ENCODE data around the gene USH2A. TPM values are rescaled to one million over a fixed set of nuclear protein-coding genes. Genes with fewer than 3 reads are reported as not detected.

Gene USH2A
- total RNA-seq: under 1 TPM in 2 of 6 donors, not detected in 4; under 0.01 to 0.11 TPM

DNA sequence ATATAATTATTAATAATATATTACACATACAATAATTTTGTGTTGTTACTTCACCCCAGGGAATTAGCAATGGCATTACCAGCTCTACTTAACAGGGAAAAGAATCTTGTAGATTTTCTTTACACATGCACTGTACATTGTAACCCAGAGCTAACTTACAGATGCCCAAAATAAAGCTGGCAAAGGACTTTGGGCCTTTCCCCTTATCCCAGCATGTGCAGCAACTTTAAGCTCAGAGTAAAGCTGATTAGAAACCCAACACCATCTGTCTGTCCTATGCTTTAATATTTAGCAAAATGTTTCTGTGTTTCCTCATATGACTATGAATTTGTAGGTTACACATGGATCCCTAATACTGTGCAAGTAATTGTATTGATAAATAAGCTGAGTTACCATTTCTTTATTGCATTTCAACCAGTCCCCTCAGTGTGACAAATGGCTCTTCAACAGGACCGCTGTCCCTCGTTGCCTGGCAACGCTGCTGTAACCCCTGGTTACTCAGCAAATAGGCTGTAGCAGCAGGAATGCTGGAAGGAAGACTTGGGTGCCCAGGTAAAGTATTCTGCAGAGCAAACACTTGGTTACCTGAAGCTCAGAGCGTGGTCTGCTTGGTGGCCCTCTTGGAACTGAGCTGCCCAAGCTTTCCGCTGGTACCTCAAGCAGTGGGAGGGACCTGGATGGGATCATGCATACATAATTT is at the start of gene USH2A:
Gene USH2A (minus strand): TSS at position 628 of the 700 bp plus-strand sequence. CDS start 1,112 bp downstream, outside the sequence.
- Histone ChIP-seq H3K9me3 (no peaks in the 10 kb centered on the region), H3K27me3 (no peaks in the 10 kb centered on the region), H3K36me3 (no peaks in the 10 kb centered on the region), H3K27ac (no peak within 1 kb of the TSS), H3K4me1 (no peaks in the 10 kb centered on the region), H3K4me3 (no peak within 1 kb of the TSS)
- WGBS, 2 donors: 38 to 47% methylated on average over 5 of the region's 5 CpGs
- ATAC-seq (ENCODE audit: low FRiP score in 2 of 2): no peak
- peak in 1 of 2 donors; percentile 20 for DNase-seq
- no peak for TF ChIP-seq POLR2A (IDR thresholded peaks at IDR 0.05)
- TF ChIP-seq POLR2AphosphoS5 (IDR thresholded peaks at IDR 0.05): no peak
- TF ChIP-seq CTCF (IDR thresholded peaks at IDR 0.05): no peak
- TF ChIP-seq EP300 (IDR thresholded peaks at IDR 0.05): no peak

- Histone ChIP-seq H3K27me3 (no peaks in the 10 kb centered on the region), H3K9me3 (no peaks in the 10 kb centered on the region), H3K4me3 (no peak overlapping the region), H3K4me1 (no peaks in the 10 kb centered on the region), H3K27ac (no peak overlapping the region), H3K36me3 (no peaks in the 10 kb centered on the region)
- no peak for DNase-seq
- ATAC-seq (ENCODE audit: low FRiP score in 2 of 2): no peak
- WGBS, 2 donors: 77 to 82% methylated on average over 3 of the region's 3 CpGs
- no peak for TF ChIP-seq POLR2A (IDR thresholded peaks at IDR 0.05)
These were observed 43.0 kb upstream of the USH2A start for GRCh38 chr1:216466162-216466801.

- ATAC-seq (ENCODE audit: low FRiP score in 2 of 2) (no peak), DNase-seq (no peak)
- Histone ChIP-seq H3K4me1 (no peaks in the 10 kb centered on the region), H3K9me3 (no peaks in the 10 kb centered on the region), H3K27ac (no peak overlapping the region), H3K27me3 (no peaks in the 10 kb centered on the region), H3K4me3 (no peak overlapping the region), H3K36me3 (no peaks in the 10 kb centered on the region)
- TF ChIP-seq POLR2A (IDR thresholded peaks at IDR 0.05) (no peak), CTCF (IDR thresholded peaks at IDR 0.05) (no peak), POLR2AphosphoS5 (IDR thresholded peaks at IDR 0.05) (no peak), EP300 (IDR thresholded peaks at IDR 0.05) (no peak)
- WGBS, 2 donors: 70 to 78% methylated on average over 1 of the region's 1 CpG
These were observed 41.2 kb upstream of the USH2A start for GRCh38 chr1:216464489-216464888.

DNA sequence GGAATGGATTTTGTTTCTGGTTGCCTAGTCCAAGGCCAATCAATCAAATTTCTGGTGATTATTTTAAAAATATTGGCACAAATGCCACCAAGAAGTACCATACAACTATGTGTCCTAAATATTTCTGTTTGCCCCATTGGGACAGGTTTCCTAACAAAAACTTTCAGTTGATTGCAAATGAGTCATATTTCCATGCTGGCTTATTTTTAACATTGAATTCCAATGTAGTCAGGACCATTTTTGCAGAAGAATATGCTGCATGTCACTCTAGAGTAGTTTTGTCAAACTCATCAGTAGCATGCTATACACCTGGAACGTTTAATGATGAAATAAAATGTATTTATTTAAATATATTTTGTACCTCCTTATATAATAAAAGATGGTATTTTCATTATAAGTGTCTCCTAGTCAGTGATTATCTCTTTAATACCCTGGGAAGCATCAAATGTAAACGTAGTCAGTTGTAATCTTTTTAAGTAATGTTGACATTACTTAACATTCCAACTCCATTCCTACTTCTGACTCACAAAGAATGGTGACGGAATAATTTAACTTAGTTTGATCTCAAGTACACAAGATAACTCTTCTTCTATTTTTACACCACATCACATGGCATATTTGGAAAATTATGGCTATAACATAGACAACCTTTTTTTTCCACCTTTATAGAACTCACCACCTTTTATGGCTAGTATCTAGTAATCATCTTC is 39.0 kb upstream of the USH2A start:
- no peak for DNase-seq
- WGBS, 2 donors: 41 to 56% methylated on average over 3 of the region's 3 CpGs
- TF ChIP-seq POLR2A (IDR thresholded peaks at IDR 0.05): no peak
- TF ChIP-seq CTCF (IDR thresholded peaks at IDR 0.05): no peak
- no peak for TF ChIP-seq EP300 (IDR thresholded peaks at IDR 0.05)
- no peak for TF ChIP-seq POLR2AphosphoS5 (IDR thresholded peaks at IDR 0.05)
- no peak overlapping the region for H3K4me3 ChIP-seq
- H3K36me3 ChIP-seq: no peaks in the 10 kb centered on the region
- H3K9me3 ChIP-seq: no peaks in the 10 kb centered on the region
- no peaks in the 10 kb centered on the region for H3K4me1 ChIP-seq
- H3K27ac ChIP-seq: no peak overlapping the region
- no peaks in the 10 kb centered on the region for H3K27me3 ChIP-seq
- no peak for ATAC-seq (ENCODE audit: low FRiP score in 2 of 2)

DNA sequence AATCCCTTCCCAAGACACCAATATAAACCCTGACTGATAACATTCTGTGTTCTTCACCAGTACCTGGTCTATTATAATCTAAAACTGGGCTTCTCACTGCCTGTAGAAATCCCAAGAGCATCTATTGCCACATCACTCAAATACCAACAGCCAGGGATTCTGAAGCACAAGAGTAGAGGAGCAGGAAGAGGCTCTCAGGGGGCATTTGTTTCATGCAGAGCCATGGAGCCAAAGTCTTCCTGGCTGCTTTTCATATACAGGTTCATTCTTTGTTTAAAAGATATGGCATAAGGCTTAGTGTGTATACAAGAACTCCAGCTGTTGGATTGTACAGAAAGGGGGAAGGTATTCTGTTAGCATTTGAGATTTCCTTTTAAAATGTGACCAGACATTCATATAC is 38.2 kb upstream of the USH2A start:
- TF ChIP-seq EP300 (IDR thresholded peaks at IDR 0.05) (no peak), CTCF (IDR thresholded peaks at IDR 0.05) (no peak), POLR2AphosphoS5 (IDR thresholded peaks at IDR 0.05) (no peak), POLR2A (IDR thresholded peaks at IDR 0.05) (no peak)
- no peak for DNase-seq

More for the DNA sequence above, 38.2 kb upstream of the USH2A start:
- no peak overlapping the region for H3K4me3 ChIP-seq
- no peaks in the 10 kb centered on the region for H3K9me3 ChIP-seq
- H3K36me3 ChIP-seq: no peaks in the 10 kb centered on the region
- no peak overlapping the region for H3K27ac ChIP-seq
- H3K4me1 ChIP-seq: no peaks in the 10 kb centered on the region
- no peaks in the 10 kb centered on the region for H3K27me3 ChIP-seq
- ATAC-seq (ENCODE audit: low FRiP score in 2 of 2): no peak
